Small intestine (tissue), 7 donors: ENCODE measurements around the gene CTRB1. TPM values are rescaled to one million over a fixed set of nuclear protein-coding genes. Genes with fewer than 3 reads are reported as not detected.
A peak's percentile ranks its signal among the peaks of the same experiment; 100 is the strongest.

ENCODE experiments used
- DNase-seq, 2 donors: peaks; one replicate each; pipeline versions ENCODE4 v3.0.0 to v3.0.0-alpha.2; 2013
- FAIRE-seq: peaks from 2 replicates; lab custom pipeline; 2012; peaks lifted over from hg19 to GRCh38; lab: Jason Lieb, UNC
- H3K27ac ChIP-seq, 3 donors: one replicate each; pipeline ENCODE4 v1.5.1; 2013; ENCODE audit warnings: low read length in 2 of 3, mild to moderate bottlenecking in 2 of 3, control low read depth in 1 of 3, inconsistent platforms in 1 of 3, low read depth in 1 of 3, moderate library complexity in 1 of 3
- H3K27me3 ChIP-seq, 3 donors: one replicate each; pipeline ENCODE4 v1.6.1; 2013; ENCODE audit warnings: low read length in 3 of 3, inconsistent platforms in 1 of 3; ENCODE audit not compliant: control insufficient read depth in 3 of 3, insufficient read depth in 3 of 3
- H3K36me3 ChIP-seq, 3 donors: one replicate each; pipeline ENCODE4 v1.6.1; 2013; ENCODE audit warnings: low read length in 3 of 3, inconsistent platforms in 1 of 3, low read depth in 1 of 3, mild to moderate bottlenecking in 1 of 3, moderate library complexity in 1 of 3; ENCODE audit not compliant: control insufficient read depth in 3 of 3, insufficient read depth in 2 of 3
- H3K4me1 ChIP-seq, 3 donors: one replicate each; pipeline ENCODE4 v1.6.1; 2013; ENCODE audit warnings: low read length in 2 of 3, inconsistent platforms in 1 of 3, low read depth in 1 of 3, mild to moderate bottlenecking in 1 of 3, moderate library complexity in 1 of 3; ENCODE audit not compliant: control insufficient read depth in 3 of 3, insufficient read depth in 2 of 3
- H3K4me3 ChIP-seq, 3 donors: one replicate each; pipeline ENCODE4 v1.5.1; 2013; ENCODE audit warnings: low read length in 3 of 3, control low read depth in 1 of 3, inconsistent platforms in 1 of 3, low read depth in 1 of 3, mild to moderate bottlenecking in 1 of 3, moderate library complexity in 1 of 3
- H3K9me3 ChIP-seq, 2 donors: one replicate each; pipeline ENCODE4 v1.6.1; 2013; ENCODE audit warnings: low read depth in 1 of 2, low read length in 1 of 2; ENCODE audit not compliant: control insufficient read depth in 2 of 2, insufficient read depth in 1 of 2
- WGBS, 3 donors: extraction: QIAGEN DNeasy Blood & Tissue Kit; methylation state at CpG; one replicate each; pipeline ENCODE4 v1.1.7; 2013; 5-methylcytosine and 5-hydroxymethylcytosine counted together
- polyA plus RNA-seq, 4 donors: library from polyadenylated mRNA; stranded (reverse) in 3 of 4; unstranded in 1 of 4; fragments of 200-250 nt in 3 of 4; fragments of 120-200 nt in 1 of 4; gene quantifications; one replicate each; pipeline versions ENCODE4 v1.2.1 to v1.2.3, GENCODE V29; 2013
- donor health status: healthy with polysubstance abuse.
- donor health status: control.
- donor health status: control.
- donor health status: Bipolar disorder and iron deficiency.
- donor health status: healthy.

Gene CTRB1
- polyA plus RNA-seq, 4 donors: 0.04 to 23.7 (median 3.6) TPM

- no peak for DNase-seq
- Histone ChIP-seq H3K4me3 (no peak overlapping the region), H3K36me3 (peaks cover 0 to 50% (median 0%) of the 10 kb centered on the region in 3 donors), H3K27ac (peak overlapping the region in 2 of 3 donors; percentile 21 to 85), H3K9me3 (no peaks in the 10 kb centered on the region), H3K4me1 (peaks cover 2 to 65% (median 11%) of the 10 kb centered on the region in 3 donors), H3K27me3 (no peaks in the 10 kb centered on the region)
- 73 to 88% (median 78%) methylated on average over 5 of the region's 5 CpGs for WGBS, 3 donors
- FAIRE-seq: no peak
These were observed 44.0 kb downstream of the CTRB1 start for GRCh38 chr16:75262800-75263127.

- peaks cover 2 to 63% (median 11%) of the 10 kb centered on the region in 3 donors for H3K4me1 ChIP-seq
- 65 to 79% (median 79%) methylated on average over 13 to 14 of the region's 14 CpGs for WGBS, 3 donors
- FAIRE-seq (no peak), DNase-seq (no peak)
- H3K4me3 ChIP-seq: no peak overlapping the region
- no peaks in the 10 kb centered on the region for H3K9me3 ChIP-seq
- peak overlapping the region; percentile 21 to 85 (median 40) for H3K27ac ChIP-seq
- H3K27me3 ChIP-seq: no peaks in the 10 kb centered on the region
- peaks cover 0 to 44% (median 0%) of the 10 kb centered on the region in 3 donors for H3K36me3 ChIP-seq
These were observed 44.6 kb downstream of the CTRB1 start for GRCh38 chr16:75263291-75263962.

GRCh38 chr16:75263963-75264445 is 45.2 kb downstream of the CTRB1 start:
- no peak for FAIRE-seq
- H3K4me1 ChIP-seq: peaks cover 2 to 58% (median 11%) of the 10 kb centered on the region in 3 donors
- H3K36me3 ChIP-seq: peaks cover 0 to 39% (median 0%) of the 10 kb centered on the region in 3 donors
- H3K9me3 ChIP-seq: no peaks in the 10 kb centered on the region
- WGBS, 3 donors: 35 to 42% (median 40%) methylated on average over 8 of the region's 8 CpGs
- H3K4me3 ChIP-seq: peak overlapping the region in 2 of 3 donors; percentile 93 to 98
- H3K27me3 ChIP-seq: no peaks in the 10 kb centered on the region
- peak in 1 of 2 donors; percentile 76 for DNase-seq
- peak overlapping the region; percentile 40 to 85 (median 61) for H3K27ac ChIP-seq

- Histone ChIP-seq H3K27ac (peak overlapping the region; percentile 61 to 87 (median 85)), H3K36me3 (peaks cover 0 to 39% (median 0%) of the 10 kb centered on the region in 3 donors), H3K9me3 (no peaks in the 10 kb centered on the region), H3K4me3 (peak overlapping the region; percentile 83 to 98 (median 93)), H3K4me1 (peaks cover 2 to 58% (median 11%) of the 10 kb centered on the region in 3 donors), H3K27me3 (no peaks in the 10 kb centered on the region)
- peak in 1 of 2 donors; percentile 51 for DNase-seq
- FAIRE-seq: no peak
- 37 to 59% (median 57%) methylated on average over 14 of the region's 14 CpGs for WGBS, 3 donors
These were observed 45.7 kb downstream of the CTRB1 start for GRCh38 chr16:75264457-75264998.

GRCh38 chr16:75264999-75265910 is 46.5 kb downstream of the CTRB1 start:
- FAIRE-seq: no peak
- H3K9me3 ChIP-seq: no peaks in the 10 kb centered on the region
- H3K4me3 ChIP-seq: peak overlapping the region; percentile 83 to 98 (median 93)
- peaks cover 0 to 39% (median 0%) of the 10 kb centered on the region in 3 donors for H3K36me3 ChIP-seq
- DNase-seq: peak; percentile 66 to 78
- H3K27me3 ChIP-seq: no peaks in the 10 kb centered on the region
- peaks cover 2 to 58% (median 11%) of the 10 kb centered on the region in 3 donors for H3K4me1 ChIP-seq
- peak overlapping the region; percentile 85 to 87 (median 85) for H3K27ac ChIP-seq
- 1 to 7% (median 4%) methylated on average over 38 to 74 of the region's 74 CpGs for WGBS, 3 donors

- no peaks in the 10 kb centered on the region for H3K9me3 ChIP-seq
- H3K4me3 ChIP-seq: peak overlapping the region; percentile 83 to 98 (median 93)
- peaks cover 0 to 37% (median 0%) of the 10 kb centered on the region in 3 donors for H3K36me3 ChIP-seq
- H3K27me3 ChIP-seq: no peaks in the 10 kb centered on the region
- FAIRE-seq (no peak), DNase-seq (peak; percentile 48 to 85)
- WGBS, 3 donors: 10 to 31% (median 13%) methylated on average over 22 to 62 of the region's 62 CpGs
- H3K4me1 ChIP-seq: peaks cover 2 to 54% (median 11%) of the 10 kb centered on the region in 3 donors
- H3K27ac ChIP-seq: peak overlapping the region; percentile 83 to 87 (median 85)
These were observed 47.3 kb downstream of the CTRB1 start for GRCh38 chr16:75265911-75266701.

GRCh38 chr16:75266738-75267630 is 48.2 kb downstream of the CTRB1 start:
- FAIRE-seq (no peak), DNase-seq (no peak)
- H3K36me3 ChIP-seq: peaks cover 0 to 29% (median 0%) of the 10 kb centered on the region in 3 donors
- peak overlapping the region in 1 of 3 donors; percentile 27 for H3K27ac ChIP-seq
- H3K4me1 ChIP-seq: peaks cover 0 to 45% (median 8%) of the 10 kb centered on the region in 3 donors
- H3K4me3 ChIP-seq: no peak overlapping the region
- H3K27me3 ChIP-seq: peaks cover 0 to 3% (median 0%) of the 10 kb centered on the region in 3 donors
- no peaks in the 10 kb centered on the region for H3K9me3 ChIP-seq
- WGBS, 3 donors: 64 to 74% (median 71%) methylated on average over 21 to 27 of the region's 27 CpGs
